Measurements from ENCODE around the gene KRT9.
"Not testable (repeated sequence)": the region's sequence is repeated elsewhere in the genome, so short reads cannot be mapped to it uniquely, and the experiment has no call there.

KRT9 gene

DNA sequence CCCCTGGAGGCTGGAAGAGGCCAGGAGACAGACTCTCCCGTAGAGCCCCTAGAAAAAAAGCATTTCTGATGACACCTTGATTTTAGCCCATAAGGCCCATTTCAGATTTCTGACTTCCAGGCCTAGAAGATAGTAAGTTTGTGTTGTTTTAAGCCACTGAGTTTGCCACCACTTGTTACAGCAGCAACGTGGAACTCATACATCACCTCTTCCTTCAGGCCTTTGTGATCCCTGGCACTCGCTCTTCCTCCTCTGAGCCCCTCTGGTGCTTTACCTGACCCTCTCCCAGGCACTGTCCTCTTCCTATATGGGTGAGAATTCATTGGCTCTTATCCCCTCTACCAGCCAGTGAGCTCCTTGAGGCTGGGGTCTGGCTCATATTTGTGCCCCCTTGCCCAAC, 25.0 kb downstream of the KRT9 start:
- DNase-seq (ENCODE audit: low read depth) = no peak

DNA sequence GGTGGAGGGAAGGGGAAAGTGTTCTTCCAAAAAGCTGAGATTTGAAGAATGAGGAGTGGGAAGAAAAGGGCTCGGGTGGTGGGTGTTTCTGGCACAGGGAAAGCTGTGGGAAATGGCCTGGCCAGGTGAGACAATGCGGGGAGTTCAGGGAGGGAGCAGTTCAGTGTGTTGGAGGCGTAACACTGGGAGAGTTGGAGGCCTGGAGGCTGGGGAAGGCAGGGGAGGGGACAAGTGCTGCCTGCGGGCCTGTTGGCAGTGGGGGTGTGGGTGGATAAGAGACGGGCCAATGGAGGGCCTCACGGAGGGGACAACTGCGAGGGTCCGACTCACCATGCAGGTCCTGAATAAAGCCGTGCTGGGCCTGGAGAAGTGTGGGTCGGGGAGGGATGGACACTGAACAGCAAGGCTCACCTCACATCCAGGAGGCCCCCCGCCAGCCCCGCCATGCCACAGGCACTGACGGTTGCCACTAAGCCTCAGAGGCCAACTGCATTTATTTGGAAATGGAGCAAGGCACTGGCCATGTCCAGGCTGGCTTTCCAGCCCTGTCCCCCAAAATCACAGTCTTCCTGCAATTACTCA, 25.9 kb downstream of the KRT9 start:
- no peak for DNase-seq (ENCODE audit: low read depth)

DNA sequence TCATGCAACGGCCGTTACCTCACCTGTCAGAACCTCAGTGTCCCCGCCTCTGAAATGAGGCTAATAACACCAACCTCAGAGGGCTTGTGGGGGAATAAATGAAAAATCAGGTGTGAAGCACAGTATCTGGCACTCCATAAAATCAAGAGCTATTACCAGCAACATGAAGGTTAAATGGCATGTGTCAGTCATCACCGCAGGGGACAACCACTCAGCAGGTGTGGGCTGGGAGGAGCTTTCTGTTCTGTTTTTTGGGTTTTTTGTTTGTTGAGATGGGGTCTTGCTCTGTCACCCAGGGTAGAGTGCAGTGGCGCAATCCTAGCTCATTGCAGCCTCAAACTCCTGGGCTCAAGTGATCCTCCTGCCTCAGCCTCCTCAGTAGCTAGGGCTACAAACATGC, 26.9 kb downstream of the KRT9 start:
- no peak for DNase-seq (ENCODE audit: low read depth)

DNA sequence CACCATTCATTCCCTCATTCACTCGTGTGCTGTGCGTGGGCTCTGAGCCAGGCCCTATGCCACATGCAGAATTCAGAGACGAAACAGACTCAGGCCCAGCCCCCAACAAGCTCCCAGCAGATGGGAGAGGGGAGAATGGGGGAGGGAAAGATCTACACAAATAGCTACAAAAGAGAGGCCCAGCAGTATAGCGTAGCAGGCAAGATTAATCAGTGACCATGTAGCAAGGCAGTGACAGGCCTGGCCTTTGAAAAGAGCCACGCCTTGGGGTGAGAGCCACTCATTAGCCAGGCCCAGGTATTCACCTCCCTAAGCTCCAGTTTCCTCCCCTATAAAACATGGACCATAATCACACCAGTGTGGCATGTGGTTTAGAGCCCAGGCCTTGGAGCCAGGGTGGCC, 27.4 kb downstream of the KRT9 start:
- no peak for DNase-seq (ENCODE audit: low read depth)

DNA sequence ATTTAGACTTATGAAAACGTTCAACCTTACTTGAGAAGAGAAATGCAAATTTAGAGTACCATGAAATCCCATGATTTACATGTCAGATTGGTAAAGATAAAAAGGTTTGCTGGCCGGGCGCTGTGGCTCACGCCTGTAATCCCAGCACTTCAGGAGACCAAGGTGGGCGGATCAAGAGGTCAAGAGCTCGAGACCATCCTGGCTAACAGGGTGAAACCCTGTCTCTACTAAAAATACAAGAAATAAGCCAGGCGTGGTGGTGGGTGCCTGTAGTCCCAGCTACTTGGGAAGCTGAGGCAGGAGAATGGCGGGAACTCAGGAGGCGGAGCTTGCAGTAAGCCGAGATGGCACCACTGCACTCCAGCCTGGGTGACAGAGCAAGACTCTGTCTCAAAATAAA, 29.1 kb downstream of the KRT9 start:
- not testable (repeated sequence) for DNase-seq (ENCODE audit: low read depth)

DNA sequence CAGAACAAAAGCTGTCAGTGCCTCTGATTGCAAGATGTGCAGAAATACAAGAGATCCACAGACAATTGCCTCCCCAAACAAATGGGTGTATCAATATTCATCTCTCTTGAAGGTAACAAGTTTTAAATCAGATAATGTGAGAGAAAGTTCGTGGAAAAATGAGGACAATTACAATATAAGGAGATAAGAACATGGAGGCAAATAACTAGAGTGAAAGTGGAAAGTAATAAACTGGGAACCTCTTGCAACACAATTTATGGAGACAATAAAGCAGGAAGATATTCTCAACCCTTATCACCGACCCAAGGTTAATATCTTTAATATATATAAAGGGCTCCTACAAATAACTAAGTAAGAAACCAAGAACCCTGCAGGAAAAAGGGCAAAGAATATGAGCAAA, 29.5 kb downstream of the KRT9 start:
- DNase-seq (ENCODE audit: low read depth) = no peak

DNA sequence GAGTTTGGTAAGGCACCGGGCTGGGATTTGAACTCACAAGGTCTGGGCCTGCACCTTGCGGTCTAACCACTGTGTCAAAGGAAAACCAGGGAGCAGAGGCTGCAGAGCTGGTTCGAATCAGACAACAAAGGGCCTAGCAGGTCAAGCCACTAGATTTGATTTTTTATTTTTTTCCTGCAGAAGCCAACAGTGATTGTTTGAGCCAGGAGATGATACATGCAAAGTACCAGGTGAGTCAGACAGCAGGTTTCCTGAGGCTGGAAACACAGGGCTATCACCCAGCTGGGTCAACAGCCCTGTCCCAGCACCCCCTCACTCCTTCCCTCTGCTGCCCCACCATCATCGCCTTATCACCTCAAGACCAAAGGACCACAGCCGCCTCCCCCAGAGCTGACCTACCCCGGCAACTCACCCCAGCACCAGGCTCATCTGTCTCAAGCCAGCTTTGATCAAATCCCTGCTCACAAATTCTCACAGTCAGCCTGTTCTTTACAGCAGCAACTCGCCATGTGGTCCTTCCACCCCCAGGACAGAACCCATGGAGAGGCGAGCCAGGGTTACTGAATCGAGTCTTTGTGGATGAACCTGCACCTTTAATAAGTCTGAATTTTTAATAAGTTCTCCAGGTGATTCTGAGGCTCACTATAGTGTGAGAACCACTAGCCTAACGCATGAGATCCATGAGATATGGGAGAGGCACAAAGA, 30.8 kb downstream of the KRT9 start:
- no peak for DNase-seq (ENCODE audit: low read depth)

DNA sequence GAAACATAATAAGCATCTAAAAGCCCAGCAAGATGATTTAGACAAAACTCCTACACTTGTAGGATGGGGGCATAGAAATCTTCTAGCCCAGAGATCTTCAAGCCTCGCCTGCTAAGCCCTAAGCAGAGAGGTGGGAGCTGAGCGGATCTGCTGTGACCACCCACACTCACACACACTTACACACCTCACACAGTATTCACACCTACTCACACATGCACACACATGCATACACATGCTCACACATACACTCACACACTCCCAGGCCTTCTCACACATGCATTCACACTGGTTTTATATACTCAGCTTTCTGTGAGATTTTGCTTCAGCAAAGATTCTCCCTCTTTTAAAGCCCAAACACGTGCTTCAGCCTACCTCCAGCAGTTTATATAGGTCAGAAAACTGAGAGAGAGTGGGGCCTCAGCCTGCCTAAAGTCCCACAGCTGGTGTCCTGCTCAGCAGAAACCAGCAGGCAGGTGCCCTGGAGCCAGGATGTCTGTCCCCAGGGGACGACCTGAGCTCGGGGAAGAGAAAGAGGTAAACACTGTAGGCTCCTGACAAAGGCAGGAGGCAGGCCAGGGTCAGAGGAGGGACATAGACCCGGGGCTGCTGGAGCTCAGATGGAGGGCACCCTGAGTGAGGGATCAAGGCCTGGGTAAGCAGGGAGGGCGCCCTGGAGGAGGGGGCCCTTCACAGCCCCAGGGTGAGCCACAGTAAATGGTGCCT, 31.7 kb downstream of the KRT9 start:
- no peak for DNase-seq (ENCODE audit: low read depth)

DNA sequence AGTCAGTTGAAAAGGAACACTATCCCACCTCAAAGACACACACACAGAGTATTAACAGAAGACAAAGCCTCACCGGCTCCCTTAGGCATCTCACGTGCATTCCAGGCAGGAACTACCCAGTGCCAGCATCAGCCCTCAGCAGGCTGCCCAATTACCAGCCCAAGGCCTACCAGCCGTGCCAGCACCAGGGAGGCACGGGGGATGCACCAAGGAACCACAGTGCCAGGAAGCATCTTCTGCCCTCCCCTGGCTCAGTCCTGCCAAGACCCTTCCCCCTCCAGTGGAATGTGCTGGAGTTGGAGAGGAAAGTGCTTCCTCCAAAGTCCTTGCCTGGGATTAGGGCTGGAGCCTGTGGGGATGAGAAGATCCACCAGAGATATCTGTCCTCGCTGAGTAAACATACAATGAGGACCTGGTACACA, 32.8 kb downstream of the KRT9 start:
- DNase-seq (ENCODE audit: low read depth) = no peak

DNA sequence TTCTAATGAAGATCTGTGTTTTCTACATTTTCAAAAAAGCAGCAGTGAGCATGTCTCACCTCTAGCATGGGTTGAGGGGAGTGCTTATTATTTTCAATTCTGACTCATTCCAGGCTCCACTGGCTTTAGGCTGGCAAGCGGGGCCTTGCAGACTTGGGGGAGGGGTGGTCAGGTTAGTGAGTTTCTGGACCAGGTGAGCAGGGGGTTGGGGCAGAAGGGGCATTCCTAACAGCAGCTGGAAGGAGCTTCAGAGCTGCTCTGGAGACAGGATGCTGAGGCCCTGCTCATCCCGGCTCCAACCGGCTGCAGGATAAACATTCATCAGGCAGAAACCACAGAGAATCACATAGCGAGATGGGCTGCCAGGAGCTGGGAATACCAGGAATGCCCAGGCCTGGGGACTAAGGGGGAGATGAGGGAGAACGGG, 33.3 kb downstream of the KRT9 start:
- DNase-seq (ENCODE audit: low read depth) = no peak

DNA sequence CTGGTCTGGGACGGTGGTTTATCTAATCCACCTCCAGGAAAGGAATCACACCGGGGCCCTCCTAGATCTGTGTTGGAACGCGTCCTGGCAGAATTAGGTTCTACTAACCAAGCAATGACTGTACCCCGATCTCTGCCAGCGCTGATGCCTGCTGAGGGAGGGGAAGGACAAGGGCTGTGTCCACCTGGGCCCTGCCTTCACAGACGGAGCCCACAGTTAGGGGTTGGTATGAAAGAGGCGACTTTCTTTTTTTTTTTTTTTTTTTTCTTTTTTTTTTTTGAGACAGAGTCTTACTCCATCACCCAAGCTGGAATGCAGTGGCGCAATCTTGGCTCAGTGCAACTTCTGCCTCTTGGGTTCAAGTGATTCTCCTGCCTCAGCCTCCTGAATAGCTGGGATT, 33.9 kb downstream of the KRT9 start:
- no peak for DNase-seq (ENCODE audit: low read depth)

DNA sequence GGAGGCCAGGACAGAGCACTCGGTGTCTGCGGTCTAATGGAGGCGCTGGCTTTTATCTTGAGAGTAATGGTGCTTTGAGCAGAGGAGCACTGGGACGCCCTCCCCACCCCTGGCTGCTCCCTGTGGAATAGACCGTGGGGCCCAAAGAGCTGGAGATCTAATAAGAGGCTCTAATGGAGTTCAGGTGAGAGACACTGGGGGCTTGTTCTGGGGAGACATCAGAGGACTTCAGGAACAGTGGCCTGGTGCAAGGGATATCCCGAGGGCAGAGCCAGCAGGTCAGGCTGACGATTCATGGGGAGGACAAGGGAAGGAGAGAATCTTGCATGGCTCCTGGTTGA, 34.3 kb downstream of the KRT9 start:
- no peak for DNase-seq (ENCODE audit: low read depth)

DNA sequence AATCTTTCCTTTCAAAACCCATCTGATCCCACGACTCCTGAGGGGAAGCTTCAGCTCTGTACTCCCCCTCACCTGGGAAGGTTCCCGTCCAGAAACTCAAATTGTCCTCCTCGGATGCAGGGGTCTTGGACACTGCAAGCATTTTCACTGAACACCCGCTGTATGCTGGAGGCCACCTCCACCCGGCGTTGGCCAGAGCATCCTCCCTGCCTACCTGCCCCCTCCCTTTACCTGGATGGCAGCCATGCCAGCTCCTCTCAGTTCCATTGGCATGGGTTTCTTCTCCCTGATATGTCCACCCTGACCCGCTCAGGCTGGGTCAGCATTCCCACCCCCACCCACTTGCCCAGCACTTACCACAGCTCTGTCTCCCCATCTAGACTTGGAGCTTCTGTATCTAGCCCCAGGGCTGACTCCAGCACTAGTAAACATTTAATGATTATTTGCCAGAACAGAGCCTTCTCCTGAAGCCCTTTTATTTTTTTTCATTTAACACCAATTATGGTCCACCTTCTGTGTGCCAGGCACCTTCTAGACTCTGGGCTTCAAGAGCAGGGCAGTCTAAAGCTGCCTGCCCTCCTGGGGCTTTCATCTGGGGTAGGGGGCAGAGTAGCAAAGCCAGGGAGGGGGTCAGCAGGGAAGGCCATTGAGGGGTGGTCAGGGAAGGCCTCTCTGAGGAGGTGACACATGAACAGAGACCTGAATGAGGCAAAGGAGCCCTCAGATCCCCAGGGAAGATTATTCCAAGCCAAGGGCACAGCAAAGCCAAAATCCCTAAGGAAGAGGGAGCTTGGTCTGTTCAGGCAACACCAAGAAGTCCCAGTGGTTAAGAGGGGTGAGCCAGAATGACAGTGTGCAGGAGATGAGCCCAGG, 34.9 kb downstream of the KRT9 start:
- no peak for DNase-seq (ENCODE audit: low read depth)

DNA sequence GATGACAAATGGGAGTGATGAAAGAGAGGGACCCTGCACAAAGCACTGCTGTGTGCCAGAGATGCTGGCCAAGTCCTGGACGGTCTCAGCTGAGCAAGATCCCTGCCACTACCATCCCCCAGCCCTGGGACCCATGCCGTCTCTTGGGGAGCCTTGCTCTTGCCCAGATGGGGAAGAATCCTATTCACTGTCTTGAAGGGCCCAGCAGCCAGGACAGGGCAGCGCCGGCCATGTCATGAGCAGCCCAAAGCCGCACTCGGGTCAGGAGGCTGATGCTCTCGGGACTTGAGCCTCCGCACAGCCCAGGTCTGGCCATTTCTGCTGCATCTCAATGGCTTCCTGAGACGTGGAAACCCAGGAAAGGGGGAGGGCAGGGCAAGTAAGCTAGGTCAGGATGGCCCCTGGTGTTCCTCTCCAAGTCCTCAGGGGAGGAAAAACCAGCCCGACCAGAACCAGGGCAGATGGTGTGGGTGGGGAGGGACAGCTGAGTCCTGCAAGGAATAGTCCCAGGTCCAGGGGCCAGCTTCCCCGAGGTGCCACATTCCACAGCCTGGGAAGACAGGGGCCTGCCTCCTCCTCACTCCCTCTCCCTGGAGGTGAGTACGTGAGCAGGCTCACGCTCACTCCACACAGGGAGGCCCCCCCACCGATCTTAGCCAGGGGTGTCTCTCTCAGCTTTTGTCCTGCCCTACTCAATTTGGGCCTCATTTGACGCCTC, 35.9 kb downstream of the KRT9 start:
- DNase-seq (ENCODE audit: low read depth) = no peak

DNA sequence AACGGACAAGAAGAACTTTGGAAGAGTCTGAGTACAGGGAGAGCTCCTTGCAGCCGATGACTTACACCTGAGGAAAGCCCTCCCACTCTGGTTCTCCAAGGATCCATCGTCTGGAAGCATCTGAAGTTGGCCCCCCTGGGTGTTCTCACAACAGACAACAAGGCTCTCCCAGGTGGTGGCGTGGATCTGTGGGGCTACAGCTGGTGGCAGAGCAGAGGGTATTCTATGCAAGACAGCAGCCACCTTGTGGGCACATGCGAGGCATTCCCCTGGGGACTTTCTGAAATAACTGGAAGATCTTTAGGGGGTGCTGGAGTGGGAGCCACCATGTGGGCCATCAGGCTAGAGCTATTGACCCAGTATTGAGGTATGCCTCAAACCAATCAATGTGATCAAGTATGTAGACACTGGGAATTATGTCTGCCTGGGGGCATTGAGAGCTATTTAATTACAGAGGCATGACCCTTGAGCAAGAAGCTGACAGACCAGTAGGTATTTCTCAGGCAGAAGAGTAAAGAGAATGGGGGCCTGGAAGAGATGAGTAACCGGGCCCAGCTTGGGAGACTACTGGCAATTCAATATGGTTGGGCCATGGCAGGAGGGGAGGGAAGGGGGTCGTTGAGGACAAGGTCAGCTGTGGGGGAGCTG, 36.8 kb downstream of the KRT9 start:
- DNase-seq (ENCODE audit: low read depth) = no peak

DNA sequence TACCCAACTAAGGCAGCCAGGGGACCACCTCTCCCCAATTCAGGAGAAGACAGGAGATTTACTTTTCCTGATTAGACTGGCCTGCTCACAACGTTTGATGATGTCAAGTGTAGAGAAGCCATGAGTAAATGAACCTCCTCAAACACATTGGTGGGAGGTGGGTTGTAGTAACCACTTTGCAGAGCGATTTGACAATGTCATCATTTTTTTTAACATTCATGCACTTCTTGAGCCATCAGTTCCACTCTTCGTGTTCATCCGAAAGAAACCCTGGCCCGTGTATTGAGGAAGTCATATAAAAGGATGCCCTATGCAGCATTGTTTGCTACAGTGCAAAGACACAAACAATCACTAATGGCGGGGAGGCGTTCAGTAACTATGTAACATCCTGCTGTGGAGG, 38.2 kb downstream of the KRT9 start:
- DNase-seq (ENCODE audit: low read depth) = no peak

DNA sequence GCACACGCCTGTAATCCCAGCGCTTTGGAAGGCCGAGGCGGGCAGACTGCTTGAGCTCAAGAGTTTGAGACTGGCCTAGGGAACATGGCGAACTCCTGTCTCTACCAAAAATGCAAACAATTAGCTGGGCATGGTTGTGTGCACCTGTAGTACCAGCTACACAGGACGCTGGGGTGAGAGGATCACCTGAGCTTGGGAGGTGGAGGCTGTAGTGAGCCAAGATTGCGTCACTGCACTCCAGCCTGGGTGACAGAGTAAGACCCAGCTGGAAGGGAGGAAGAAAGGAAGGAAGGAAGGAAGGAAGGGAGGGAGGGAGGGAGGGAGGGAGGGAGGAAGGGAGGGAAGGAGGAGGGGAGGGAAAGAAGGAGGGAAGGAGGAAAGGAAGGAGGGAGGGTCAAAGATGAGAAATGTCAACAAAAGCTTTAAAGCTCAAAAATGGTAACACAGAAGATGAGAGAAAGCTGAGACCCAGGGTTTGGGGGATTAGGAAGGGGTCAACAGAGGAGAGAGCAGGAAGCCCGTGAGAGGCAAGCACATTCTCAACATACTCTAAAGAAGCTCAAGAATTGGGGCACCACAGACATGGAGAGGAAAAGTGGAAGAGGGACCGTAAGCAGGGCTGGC, 38.8 kb downstream of the KRT9 start:
- no peak for DNase-seq (ENCODE audit: low read depth)

DNA sequence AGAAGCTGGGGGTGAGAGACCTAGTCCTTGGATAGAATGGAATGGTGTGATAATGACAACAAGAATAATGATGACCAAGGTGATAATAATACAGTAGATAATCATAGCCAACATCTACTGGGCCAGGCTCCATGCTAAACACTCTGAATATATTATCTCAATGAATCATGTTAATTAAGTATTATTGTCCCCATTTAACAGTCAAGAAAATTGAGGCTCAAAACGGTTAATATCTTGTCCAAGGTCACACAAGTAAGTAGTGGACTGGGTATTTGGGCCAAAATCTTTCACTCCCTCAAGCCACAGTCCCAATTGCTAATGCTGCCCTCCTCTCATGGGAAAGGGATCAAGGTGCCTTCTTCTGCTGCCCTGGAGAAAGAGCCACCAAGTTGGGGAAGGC, 39.9 kb downstream of the KRT9 start:
- DNase-seq (ENCODE audit: low read depth) = no peak

DNA sequence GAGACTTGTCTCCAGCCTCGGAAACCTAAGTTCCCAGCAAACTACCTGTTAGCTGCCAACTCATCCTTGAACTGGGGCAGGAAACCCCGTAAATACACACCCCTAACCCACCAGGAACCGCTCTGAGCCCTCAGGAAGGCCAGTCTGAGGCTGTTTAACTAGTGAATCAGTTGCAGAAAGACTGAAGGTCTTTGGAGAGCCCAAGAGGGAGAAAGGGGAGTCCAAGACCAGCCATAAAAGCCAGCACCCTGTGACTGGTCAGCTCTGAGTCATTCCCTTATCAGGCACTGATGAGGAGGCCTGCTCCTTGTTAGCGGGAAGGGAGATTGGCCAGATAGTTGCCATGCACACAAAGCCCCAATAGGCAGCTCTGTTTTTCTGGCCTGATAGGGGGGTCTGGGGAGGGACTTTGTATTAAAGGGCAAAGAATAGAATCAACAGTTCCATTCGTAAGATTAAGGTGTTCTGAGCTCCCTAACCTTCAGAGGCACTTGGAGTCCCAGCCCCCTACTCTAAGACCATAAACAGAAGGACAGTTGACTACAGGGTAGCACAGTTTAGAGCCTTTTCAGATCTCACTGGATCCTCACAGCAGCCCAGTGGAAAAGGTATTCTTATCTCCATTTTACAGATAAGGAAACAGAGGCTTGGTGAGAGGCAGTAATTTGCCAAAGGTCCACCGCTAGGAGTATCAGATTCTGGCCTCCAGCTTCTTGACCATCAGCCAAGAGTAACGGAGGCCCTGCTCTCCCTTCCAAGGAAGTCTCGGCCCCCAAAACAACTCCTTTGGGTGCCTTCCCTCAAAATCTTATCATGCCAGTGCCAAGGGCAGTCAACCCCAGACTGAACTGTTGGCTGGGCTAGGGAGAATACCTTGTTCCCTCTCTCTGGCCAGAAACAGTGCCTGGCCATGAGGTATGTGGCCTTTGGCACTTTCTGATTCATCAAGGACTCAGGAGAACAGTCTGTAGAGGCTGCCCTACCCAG, 41.5 kb downstream of the KRT9 start:
- DNase-seq (ENCODE audit: low read depth) = peak; percentile 58

DNA sequence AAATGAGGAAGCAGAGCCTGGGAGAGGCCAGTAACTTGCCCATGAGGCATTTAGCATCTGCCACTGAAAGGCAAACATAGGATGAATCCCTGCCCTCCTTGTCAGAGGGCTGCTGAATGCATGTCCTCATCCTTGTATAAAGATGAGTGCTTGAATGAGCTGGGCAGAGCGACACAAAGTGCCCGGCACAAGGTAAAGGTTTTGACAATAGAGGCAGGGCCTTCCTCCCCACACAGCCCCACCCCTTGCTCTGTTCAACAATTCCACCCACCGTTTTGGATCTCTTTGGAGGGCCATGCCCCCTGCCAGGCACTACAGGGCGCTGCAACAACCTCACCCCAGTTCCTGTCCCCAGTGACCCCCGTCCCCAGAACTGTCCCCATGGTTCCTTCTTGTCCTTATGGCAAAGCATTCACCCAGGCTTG, 42.4 kb downstream of the KRT9 start:
- no peak for DNase-seq (ENCODE audit: low read depth)

Data from GM04504 (cell line).